Stimulated activated CD4-positive, alpha-beta T cell treated with anti-CD3 and anti-CD28 coated beads, TNF-alpha, amount 100 ng/mL, for 4 hours (primary cell): ENCODE data around the gene CHD5.
A peak's percentile ranks its signal among the peaks of the same experiment; 100 is the strongest.

Experiments
- DNase-seq, 3 experiments: peaks; one replicate each; pipeline ENCODE4 v3.0.0-alpha.2; 2020; ENCODE audit warnings: low read depth in 3 of 3

The CHD5 gene

GRCh38 chr1:6154525-6155319, 25.4 kb downstream of the CHD5 start:
- DNase-seq, result no peak

GRCh38 chr1:6152882-6153281, 27.2 kb downstream of the CHD5 start:
- DNase-seq, result no peak

- DNase-seq, result no peak
Measured at GRCh38 chr1:6152181-6152580, 27.9 kb downstream of the CHD5 start.

- DNase-seq, result no peak
Measured at GRCh38 chr1:6151291-6151822, 28.8 kb downstream of the CHD5 start.

GRCh38 chr1:6150006-6150938, 29.8 kb downstream of the CHD5 start:
- no peak for DNase-seq

- no peak for DNase-seq
Measured at GRCh38 chr1:6149597-6149996, 30.5 kb downstream of the CHD5 start.

- peak; percentile 40 to 58 (median 56) for DNase-seq
Measured at GRCh38 chr1:6148497-6149241, 31.5 kb downstream of the CHD5 start.

GRCh38 chr1:6145864-6146410, 34.2 kb downstream of the CHD5 start:
- DNase-seq, result no peak

- no peak for DNase-seq
Measured at GRCh38 chr1:6145396-6145750, 34.7 kb downstream of the CHD5 start.

- no peak for DNase-seq
Measured at GRCh38 chr1:6144647-6145395, 35.3 kb downstream of the CHD5 start.

- no peak for DNase-seq
Measured at GRCh38 chr1:6144175-6144574, 35.9 kb downstream of the CHD5 start.

- no peak for DNase-seq
Measured at GRCh38 chr1:6143395-6143794, 36.7 kb downstream of the CHD5 start.

- no peak for DNase-seq
Measured at GRCh38 chr1:6142734-6143133, 37.4 kb downstream of the CHD5 start.

GRCh38 chr1:6142036-6142621, 38.0 kb downstream of the CHD5 start:
- no peak for DNase-seq

- DNase-seq, result no peak
Measured at GRCh38 chr1:6141592-6141991, 38.5 kb downstream of the CHD5 start.

- no peak for DNase-seq
Measured at GRCh38 chr1:6140413-6140812, 39.7 kb downstream of the CHD5 start.

- no peak for DNase-seq
Measured at GRCh38 chr1:6137758-6138157, 42.4 kb downstream of the CHD5 start.

GRCh38 chr1:6136516-6137220, 43.5 kb downstream of the CHD5 start:
- DNase-seq, result no peak

GRCh38 chr1:6134741-6135510, 45.2 kb downstream of the CHD5 start:
- DNase-seq, result no peak
